GM23248 (cell line): ENCODE results near the gene FOXL2NB.

Source experiments
- EZH2 ChIP-seq: fragments of 200-600 bp; sonication (generic); IDR thresholded peaks from 2 replicates; pipeline ENCODE4 v1.6.1; 2018; ENCODE audit warnings: antibody characterized with exemption, mild to moderate bottlenecking; ENCODE audit not compliant: insufficient read depth, poor library complexity, severe bottlenecking
- EZH2phosphoT487 ChIP-seq: fragments of 200-600 bp; sonication (generic); IDR thresholded peaks from 2 replicates; pipeline ENCODE4 v1.6.1; 2018; ENCODE audit warnings: antibody characterized with exemption, moderate library complexity, mild to moderate bottlenecking, low read depth; ENCODE audit not compliant: insufficient read depth

GRCh38 chr3:138913766-138914165 lies 33.3 kb upstream of the FOXL2NB start:
- TF ChIP-seq EZH2phosphoT487 (no peak), EZH2 (no peak)
